HCEC 1CT (cell line): Measurements from ENCODE around the gene DHCR24.
"Not testable (repeated sequence)": the region's sequence is repeated elsewhere in the genome, so short reads cannot be mapped to it uniquely, and the experiment has no call there.

Source experiments
- DNase-seq: peaks from one replicate; pipeline ENCODE4 v3.0.0-alpha.2; 2017

Gene DHCR24, protein sequence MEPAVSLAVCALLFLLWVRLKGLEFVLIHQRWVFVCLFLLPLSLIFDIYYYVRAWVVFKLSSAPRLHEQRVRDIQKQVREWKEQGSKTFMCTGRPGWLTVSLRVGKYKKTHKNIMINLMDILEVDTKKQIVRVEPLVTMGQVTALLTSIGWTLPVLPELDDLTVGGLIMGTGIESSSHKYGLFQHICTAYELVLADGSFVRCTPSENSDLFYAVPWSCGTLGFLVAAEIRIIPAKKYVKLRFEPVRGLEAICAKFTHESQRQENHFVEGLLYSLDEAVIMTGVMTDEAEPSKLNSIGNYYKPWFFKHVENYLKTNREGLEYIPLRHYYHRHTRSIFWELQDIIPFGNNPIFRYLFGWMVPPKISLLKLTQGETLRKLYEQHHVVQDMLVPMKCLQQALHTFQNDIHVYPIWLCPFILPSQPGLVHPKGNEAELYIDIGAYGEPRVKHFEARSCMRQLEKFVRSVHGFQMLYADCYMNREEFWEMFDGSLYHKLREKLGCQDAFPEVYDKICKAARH

DNA sequence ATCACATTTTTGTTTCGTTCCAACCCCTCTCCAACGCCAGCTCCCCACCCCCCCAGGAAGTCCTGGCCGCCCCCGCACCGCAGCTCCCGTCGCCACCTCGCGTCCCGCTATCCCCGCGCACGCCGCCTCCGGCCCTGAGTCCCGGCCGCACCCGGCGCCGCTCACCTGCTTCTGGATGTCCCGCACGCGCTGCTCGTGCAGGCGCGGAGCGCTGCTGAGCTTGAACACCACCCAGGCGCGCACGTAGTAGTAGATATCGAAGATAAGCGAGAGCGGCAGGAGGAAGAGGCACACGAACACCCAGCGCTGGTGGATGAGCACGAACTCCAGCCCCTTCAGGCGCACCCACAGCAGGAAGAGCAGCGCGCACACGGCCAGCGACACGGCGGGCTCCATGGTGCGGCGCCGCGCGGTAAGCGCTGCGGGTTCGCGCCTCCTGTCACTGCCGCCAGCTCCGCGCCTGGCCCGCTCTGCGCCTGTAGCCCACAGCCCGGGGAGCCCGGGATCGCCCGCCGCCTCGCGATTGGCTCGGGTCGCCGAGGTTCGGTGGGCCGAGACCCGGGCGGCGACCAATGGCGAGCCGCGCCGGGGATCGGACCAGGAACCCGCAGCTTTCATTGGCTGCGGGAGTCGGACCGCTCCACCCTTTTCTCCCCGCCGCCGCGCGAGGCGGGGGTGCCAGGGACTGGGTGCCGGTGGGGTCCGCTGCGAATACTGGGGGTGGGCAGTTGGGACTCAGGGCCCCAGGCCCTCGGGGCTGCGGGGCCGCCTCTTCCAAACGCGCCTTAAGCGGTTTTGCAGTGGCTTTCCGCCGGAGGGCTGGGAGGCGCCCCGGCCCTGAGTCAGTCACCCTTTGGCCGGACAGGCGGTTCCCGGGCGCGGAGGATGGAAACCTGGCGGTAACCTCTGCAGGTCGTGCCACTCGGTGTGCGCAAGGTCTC is at the start of gene DHCR24:
TSS of gene DHCR24 (minus strand) at position 472 of the 941 bp plus-strand sequence. CDS start at position 396, 76 bp downstream.
- DNase-seq, result peak; percentile 90

DNA sequence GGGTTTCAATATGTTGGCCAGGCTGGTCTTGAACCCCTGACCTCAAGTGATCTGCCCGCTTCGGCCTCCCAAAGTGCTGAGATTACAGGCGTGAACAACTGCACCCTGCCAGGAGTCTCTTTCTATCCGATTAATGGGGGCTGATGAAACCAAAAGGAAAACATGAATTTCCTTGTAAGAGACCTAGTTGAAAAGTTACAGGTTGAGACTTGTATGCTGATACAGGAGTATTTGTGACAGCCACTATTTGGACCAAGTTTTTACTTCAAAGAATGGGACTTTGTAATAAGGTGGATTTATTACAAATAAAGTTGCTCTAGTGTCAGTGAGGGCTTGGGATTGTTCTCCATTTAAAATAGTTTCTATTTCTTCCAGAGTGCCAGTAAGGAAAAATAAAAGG is 49.8 kb upstream of the DHCR24 start:
- DNase-seq, result no peak

DNA sequence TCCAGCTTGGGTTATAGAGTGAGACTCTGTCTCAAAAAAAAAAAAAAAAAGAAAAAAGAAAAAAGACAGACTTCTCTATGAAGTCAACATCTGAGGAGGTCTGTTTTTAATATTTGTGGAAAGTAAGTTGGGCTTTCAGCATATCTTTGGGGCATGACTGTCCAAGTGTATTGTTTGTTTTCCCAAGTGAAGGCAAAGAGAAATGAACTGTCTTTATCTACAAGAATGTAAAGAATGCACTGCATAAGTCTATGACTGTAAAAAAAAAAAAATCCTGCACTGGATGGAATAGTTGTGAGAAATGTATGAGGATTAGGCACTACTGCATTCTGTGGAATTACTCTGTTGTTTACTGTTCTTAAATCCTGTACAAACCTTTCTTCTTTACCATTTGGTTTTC is 47.9 kb upstream of the DHCR24 start:
- DNase-seq, result peak; percentile 91

DNA sequence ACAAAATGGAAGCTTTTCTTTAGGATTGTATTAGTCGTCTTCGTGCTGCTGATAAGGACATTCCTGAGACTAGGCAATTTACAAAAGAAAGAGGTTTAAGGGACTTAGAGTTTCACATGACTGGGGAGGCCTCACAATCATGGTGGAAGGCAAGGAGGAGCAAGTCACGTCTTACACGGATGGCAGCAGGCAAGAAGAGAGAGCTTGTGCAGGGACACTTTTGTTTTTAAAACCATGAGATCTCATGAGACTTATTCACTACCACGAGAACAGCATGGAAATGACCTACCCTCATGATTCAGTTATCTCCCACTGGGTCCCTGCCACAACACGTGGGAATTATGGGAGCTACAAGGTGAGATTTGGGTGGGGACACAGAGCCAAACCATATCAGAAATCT is 47.1 kb upstream of the DHCR24 start:
- not testable (repeated sequence) for DNase-seq

DNA sequence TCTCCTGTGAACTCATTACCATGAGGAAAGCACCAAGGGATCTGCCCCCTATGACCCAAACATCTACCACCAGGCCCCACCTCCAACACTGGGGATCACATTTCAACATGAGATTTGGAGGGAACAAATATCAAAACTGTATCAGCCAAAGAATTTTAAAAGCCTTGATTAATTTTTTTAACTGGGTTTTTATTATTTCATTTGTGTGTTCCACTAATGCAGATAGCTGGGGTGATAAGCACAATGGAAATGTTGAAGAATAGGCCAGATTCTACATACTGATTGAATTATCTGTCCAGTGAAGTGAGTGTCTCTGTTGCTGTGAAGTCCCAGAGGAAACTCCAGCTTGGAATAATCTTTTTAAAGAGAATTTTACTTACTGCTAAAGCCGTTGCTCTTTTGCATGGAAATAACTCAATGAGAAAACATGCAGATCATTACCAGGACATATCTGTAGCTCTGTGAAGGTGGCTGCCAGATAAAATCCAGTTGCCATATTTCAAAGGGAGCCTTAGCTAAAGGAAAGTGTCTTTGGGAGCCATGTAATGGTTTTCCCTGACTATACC is 44.4 kb upstream of the DHCR24 start:
- DNase-seq, result no peak

DNA sequence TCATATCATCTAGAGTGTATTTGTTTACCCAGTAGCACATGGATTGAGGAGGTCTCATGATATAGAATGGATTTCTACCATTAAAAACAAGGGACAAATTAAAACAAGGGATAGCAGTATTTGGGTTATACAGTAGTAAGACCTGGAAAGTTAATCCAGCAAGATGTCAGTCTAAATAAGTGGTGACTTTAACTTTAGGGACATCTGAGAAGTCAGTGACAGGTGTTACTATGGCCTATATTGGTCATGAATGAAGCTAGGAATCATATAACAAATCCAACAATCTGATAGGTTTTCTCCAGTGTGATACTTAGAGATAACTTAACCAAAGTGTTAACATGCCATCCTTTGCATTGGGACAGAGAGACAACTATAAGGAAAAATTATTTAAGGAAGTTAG is 42.7 kb upstream of the DHCR24 start:
- DNase-seq, result no peak

DNA sequence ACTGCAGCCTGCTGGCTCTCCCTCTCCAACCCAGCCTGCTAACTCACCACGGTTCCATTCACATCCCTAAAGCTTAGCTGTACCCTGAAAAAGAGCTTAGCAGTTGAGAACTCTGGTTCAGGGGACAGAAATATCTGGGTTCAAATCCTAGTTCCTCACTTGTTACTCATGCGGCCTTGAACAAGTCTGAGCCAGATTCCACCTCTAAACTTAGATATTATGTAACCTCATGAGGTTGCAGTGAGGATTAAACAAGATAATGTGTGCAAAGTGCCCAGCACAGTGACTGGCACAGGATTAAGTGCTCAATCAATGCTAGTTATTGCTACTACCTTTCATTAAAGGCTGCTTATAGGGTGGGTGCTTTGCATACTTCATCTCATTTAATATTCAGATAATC is 41.3 kb upstream of the DHCR24 start:
- DNase-seq, result no peak

DNA sequence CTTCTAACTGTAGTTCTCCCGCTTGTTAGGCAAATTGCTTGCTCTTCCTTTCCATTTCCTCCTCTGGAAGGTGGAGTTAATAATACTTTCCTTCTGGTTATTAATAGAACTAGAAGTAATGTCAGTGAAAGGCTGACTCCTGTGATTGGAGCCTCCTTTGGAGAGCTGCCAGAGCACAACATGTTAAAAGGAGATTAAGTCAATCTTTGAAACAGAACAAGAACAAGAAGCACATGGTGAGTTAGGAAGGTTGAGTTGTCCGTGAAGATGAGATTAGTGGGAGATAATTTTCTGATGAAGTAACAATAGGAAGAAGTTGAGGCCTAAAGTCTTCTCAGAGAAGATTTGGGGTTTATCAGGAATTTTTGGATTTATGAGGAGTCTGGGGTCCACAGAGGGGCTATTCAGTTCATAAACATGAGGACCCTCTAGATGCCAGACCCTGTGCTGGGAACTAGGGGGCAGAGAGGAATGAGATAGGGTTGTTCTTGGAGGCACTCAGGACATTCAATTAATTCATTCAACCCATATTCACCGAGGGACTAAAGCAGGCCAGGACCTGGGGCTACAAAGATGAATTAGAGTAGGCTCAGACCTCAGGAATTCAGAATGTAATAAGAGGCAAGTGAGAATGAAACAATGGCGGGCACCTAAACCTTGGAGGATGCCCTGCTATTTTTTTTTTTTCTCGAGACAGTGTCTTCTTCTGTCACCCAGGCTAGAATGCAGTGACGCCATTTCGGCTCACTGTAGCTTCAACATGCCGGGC is 40.7 kb upstream of the DHCR24 start:
- peak; percentile 36 for DNase-seq

DNA sequence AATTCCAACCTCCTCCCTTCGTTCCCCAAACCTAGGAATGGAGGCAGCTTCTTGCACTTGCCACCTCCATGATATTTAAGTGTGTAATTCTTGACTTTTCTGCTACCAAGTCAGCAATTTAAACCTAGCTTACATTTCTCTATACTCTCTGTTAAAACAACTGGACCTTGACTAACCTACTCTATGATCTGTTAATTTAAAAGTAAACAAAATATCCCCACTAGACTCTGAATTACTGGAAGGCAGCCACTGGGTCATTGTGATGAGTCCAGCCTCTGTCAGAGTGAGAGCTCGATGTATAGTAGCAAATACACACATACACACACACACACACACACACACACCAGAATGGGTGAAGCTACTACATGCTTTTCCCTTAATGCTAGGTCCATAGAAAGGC is 40.0 kb upstream of the DHCR24 start:
- peak; percentile 45 for DNase-seq

DNA sequence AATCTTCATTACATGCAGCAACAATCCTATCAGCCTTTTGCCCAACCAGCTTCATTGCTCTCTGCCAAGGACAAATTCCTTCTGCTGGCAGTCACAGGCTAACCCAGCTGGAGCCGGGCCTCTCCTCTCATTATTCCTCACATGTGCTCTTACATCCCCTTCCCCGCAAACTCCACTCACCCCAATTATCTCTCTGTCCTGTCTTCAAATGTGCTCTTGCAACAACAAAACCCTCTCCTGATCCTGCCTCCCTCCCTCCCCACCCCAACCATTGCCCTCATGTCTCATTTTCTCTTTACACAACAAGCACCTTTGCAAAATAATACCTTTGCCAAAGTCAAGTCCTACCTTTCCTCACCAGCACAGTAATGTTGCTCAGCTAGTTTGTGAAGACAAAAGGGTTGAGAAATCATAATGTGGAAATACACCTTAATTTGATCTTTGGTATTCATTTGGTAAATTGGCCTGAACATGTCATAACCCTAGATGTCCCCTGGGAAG is 36.0 kb upstream of the DHCR24 start:
- no peak for DNase-seq

DNA sequence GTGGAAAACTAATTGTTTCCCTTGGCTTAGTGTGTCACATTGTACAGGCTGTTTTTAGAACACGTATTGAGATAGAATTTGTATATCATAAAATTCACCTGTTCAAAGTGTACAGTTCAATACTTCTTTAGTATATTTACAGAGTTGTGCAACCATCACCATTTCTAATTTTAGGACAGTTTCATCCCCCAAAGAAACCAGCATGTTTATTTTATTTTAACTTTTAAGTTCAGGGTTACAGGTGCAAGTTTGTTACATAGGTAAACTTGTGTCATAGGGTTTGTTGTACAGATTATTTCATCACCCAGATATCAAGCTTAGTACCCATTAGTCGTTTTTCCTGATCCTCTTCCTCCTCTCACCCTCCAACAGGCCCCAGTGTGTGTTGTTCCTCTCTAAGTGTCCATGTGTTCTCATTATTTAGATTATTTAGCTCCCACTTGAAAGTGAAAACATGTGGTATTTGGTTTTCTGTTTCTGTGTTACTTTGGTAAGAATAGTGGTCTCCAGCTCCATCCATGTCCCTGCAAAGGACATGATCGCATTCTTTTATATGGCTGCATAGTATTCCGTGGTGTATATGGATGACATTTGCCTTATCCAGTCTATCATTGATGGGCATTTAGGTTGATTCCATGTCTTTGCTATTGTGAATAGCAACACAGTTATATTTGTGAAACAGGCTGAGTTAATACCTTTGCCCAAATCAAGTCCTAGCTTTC is 35.2 kb upstream of the DHCR24 start:
- DNase-seq, result no peak

DNA sequence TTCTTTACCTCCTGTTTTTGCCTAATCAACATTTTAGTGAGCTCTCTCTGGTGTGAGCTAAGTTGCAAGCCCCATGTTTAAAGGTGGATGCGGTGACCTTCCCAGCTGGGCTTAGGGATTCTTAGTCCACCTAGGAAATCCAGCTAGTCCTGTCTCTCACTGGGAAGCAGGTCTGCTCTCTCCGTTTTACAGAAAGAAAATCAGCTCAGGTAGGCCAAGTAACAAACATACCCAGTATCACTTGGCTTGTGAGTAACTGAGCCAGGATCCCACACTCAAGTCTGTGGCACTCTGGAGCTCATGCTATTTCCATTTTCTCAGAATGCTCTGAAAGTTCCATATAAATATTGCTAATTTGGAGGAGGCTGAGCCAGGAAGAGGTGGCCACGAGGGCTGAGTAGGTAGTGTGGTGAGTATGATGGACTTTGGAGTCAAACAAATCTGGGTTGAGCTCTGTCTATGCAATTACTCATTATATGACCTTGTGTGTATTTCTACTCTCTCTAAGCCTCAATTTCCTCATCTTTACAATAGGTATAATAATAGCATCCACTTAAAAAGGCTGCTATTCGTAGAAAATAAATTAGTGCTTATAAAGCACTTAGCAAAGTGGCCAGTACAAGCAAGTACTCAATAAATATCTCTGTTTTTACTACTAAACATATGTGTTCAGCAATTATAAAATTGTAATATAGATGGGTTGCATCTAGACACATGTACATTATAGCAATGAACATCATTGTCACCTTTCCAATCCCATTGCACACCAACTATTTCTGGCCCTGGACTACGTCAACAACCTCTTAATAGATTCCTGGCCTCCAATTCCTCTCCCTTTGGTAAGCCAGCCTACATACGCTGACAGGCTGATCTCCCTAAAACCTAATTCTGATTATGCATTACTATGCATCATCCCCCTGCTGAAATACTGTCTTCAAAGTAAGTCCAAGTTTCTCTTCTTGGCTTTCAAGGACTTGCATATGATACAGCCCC is 32.7 kb upstream of the DHCR24 start:
- DNase-seq, result no peak

DNA sequence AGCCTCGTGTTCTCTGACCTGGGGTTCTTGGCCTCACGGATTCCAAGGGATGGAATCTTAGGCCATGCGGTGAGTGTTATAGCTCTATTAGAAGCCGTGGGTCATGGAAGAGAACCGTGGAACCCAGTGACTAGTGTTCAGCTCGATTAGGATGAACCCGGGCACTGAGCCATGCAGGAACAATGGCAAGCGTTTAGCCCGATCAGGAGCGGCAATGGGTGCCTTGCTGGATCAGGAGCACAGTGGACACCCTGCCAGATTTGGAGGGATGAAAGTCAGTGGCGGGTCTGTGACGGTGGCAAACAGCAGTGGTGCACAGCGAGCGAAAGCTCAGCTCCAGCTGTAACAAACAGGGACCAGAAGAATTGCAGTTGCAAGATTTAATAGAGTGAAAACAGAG is 24.1 kb upstream of the DHCR24 start:
- DNase-seq, result not testable (repeated sequence)

DNA sequence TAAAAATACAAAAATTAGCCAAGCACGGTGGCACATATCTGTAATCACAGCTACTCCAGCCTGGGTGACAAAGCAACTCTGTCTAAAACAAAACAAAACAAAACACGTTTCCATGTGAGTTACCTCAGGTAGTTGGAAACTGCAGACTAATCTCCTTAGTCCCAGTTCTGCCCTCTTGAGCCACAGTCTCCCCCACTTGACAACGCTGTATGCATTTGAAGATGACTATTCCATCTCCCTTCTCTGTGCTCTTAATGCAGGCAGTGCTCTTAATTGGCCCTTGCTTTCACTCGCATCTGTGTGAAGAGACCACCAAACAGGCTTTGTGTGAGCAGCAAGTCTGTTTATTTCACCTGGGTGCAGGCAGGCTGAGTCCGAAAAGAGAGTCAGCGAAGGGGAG is 19.6 kb upstream of the DHCR24 start:
- DNase-seq, result no peak

DNA sequence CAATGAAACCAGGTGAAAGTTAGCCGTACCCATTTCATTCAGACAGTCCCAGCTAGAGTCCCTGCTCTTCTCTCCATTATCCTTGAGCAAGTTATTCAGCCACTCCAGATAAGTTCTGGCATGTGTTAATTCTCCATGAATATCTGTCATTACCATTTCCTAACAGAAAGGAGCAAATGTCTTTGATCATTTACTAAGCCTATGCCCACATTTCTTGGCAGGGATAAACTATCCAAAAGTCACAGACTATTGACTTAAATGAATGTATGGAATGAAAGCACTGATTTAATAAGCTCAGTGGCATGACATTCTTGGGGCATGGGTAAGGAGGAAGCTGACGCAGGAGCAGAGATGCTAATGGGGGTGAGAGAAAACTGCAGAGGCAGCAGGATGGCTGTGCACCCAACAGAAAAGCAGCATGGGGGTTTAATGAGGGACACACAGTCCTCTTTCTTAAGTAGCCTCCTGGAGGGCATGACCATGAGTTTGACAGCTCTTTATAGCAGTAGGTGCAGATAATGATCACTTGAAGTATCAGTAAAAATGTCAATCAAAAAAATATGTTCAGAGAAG is 17.6 kb upstream of the DHCR24 start:
- DNase-seq, result peak; percentile 74

DNA sequence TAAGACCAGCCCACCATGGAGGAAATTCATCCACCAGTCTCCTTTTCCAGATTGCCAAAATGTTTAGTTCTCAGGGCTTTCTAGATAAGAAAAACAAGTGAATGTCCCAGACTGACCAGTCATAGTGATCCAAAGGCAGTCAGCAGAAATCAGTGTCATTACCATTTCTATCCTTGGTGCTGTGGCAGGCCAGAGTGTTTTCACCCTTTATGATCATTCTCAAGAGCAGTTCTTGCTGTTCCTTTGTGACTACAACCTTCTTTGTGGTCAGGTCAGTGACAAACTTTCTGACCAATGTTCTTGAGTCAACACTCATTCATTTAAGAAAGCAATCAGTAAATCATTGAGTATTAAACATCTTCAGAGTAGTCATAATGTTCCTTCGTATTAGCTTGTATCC is 7.3 kb upstream of the DHCR24 start:
- DNase-seq, result peak; percentile 13

DNA sequence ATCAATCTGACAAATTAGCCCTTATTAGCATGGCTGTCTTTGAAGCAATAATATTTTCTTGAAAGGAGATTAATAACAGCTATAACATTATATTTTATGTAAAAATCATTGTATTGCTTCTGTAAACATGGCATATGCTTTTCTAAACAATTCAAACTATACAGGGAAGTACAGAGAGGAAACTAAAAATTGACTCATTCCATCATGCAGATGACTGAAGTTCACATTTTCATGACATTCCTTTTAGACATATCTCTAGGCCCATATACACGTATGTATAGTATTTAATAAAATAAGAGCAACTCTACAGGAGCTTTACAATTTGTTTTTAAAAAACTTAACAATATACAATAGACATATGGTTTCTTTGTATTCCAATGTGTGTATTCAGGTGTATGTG is 5.6 kb upstream of the DHCR24 start:
- no peak for DNase-seq

DNA sequence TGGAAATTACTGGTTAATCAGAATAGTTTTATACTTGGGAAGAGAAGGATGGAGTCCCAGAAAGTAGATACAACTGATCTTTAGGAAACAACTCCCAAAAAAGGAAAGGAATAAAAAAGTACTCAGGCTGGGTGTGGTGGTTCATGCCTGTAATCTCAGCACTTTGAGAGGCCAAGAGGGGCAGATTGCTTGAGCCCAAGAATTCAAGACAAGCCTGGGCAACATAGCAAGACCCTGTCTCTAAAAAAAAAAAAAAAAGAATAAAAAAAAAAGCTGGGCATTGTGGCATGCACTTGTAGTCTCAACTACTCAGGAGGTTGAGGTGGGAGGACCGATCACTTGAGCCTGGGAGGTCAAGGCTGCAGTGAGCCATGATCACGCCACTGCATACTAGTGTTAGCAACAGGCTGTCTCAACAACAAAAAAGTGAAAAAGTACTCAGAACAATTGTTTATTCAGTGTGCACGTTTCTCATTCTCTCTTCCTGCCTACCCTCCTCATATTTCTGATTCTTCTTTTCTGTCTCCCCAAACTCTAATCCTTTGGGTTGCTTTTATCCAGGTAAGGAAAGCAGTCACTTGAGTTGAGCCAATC is 2.2 kb upstream of the DHCR24 start:
- no peak for DNase-seq

DNA sequence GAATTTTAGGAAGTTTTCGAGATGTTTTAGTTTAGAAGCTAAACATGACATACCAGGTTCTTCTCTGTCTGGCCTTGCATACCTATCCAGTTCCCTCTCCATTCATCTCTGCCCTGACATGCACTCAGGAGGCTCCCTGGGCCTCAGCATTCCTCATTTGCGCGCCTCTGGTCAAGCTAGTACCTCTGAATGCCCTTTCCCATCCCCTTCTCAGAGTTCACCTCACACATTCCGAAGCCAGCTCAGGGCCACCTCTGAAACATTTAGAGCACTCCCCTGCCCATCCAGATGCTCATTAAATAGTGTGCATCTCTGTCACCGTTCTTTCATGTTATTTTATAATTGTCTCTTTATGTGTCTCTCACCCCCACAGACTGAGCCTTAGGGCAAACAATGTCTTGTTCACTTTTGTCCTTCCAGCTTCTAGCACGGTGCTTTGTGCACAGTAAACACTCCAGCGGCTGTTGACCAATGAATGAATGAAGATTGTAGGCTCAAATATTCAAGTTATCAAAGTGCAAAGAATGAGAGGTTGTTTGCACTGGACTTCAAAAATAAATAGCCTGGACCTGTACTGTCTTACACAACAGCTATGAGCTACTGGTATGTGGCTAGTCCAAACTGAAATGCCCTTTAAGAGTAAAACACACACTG is 1.2 kb upstream of the DHCR24 start:
- no peak for DNase-seq
